NCI-H128 (cell line): ENCODE results near the gene NEU4.
"Not testable (repeated sequence)": the region's sequence is repeated elsewhere in the genome, so short reads cannot be mapped to it uniquely, and the experiment has no call there.

Source experiments
- DNase-seq: peaks from one replicate; lab custom pipeline; 2025; ENCODE audit not compliant: unreplicated experiment; lab: John Stamatoyannopoulos, UW

The NEU4 gene

DNA sequence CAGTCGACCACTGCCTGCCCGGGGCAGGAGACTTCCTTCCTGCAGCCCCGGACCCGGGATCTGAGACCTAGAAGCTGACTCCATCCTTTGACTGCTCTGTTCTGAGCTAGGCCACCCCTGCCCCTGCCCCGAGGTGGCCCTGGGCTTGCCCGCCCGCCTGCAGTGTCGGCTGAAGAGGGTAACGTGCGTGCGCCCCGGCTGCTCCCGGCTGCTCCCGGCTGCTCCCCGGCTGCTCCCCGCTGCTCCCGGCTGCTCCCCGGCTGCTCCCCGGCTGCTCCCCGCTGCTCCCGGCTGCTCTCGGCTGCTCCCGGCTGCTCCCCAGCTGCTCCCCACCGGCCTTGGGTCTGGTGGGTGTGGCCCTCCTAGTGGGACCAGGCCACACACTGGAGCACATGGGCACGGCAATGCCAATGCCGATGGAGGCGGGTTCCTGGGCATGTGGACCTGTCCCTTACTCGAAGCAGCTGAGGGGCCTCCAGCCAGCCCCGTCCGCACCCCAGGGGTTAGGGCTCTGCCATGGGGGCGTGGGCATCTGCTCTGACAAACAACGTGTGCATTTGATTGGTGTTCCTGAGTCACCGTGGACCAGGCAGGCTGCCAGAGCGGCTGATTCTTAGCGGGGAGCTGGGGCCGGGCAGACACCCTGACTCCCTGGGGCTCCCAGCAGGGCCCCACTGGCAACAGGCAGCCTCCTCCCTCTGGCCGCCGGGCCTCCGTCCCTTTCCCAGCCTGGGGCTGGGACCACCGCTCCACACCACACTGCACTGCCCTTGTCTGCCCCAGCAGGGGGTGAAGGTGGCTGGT lies 34.4 kb upstream of the NEU4 start:
- DNase-seq, result no peak

DNA sequence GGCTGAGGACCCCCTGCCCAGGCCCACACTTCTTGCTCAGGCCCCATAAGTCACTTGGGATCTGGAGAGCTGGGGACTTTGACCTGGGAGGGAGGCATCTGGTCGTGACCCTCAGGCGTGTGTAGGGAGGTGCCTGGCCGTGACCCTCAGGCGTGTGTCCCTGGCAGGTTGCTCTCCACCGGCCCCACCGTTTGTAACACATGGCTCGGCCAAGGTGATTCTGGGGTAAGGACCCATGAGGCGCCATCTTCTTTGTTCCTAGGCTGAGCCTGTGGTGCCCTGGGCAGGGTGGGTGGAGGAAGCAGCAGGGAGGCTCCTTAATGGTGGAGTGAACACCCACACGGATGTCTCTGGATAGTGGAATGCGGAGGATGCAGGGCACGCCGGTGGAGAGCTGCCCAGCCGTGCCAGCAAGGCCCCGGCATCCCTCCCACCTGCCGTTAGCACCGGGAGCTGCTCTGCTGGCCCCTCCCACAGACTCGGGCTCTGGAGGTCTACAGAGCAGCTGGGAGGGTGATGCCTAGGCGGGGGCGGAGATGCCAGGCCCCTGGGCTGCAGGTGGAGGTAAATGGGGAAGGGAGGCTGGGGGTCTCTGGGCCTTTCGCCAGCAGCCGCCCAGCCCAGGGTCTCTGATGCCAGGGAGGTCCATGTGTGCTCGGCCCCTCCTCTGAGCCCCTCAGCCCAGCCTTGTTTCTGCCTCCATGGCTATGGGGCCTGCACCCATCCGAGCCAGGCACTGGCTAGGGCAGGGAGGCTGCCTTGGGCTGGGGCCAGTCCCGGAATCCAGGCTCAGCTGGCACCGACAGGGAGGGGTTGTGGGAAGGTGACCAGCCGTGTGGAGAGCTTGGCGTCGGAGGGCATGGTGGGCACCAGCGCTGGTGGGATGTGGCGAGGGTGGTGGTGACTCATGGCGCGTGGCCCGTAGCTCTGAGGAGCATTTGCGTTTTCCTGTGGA lies 33.5 kb upstream of the NEU4 start:
- DNase-seq, result no peak

DNA sequence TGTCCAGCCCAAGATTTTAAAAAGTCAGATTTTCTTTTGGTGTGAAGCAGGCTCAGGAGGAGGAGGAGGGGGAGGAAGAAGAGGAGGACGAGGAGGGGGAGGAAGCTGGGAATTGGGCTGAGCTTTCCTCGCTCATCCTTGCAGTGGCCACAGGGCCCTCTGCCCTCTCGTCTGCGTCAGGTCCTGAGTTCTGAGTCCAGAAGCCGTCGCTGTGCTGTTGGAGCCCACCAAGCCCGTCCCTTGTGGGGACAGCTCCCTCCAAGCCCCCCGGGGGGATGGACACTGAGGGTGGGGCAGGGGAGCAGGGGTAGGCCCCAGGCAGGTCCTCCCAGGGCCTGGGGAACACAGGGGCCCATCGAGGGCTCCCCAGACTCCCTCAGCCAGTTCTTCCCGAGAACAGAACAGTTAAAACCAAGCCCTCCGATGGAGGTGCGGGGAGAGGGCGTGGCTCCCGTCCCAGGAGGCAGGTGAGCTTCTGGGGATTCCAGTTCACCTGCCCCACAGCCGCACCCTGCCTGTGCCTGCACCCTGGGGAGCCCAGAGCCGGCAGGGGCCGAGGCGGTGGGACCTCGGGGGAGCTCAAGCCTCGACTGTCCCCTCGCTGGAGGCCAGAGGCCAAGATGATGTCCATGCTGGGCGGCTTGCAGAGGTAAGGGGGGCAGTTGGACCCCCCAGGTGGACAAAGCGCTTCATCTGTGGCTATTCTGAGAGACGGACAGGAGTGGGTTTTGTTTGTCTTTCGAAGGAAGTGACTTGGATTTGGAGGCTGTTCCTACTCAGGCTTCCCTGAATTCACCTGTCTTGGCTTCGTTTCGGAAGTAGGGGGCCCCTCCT lies 32.4 kb upstream of the NEU4 start, which contains the start of gene GAL3ST2:
Gene GAL3ST2, plus strand, starts transcription at position 487 of the 834 bp plus-strand sequence. Its CDS starts 134 bp downstream, at position 621.
- no peak for DNase-seq

DNA sequence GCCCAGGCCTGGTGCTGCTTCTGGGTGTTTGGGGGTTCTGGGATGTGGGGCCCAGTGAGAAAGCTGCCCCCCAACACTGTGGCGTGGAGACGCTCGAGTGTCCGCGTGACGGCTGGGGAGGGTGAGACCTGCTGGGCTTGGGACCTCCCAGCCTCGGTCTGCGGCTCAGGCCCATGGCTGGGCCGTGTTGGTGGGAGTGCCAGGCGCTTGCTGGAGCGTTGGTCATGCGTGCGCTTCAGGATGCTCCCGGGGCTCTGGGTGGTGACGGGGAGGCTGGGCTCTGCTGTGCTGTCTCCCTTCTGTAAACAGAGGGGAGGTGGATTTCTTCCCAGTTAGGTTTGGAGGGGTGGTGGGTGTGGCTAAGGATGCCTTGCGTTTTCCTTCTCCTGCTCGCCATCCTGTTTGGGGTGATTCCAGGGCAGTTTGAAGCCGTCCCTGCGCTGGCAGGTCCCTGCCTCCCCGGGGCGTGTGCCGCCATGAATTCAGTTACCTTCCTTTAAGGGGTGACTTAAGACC lies 31.8 kb upstream of the NEU4 start:
- DNase-seq, result no peak

DNA sequence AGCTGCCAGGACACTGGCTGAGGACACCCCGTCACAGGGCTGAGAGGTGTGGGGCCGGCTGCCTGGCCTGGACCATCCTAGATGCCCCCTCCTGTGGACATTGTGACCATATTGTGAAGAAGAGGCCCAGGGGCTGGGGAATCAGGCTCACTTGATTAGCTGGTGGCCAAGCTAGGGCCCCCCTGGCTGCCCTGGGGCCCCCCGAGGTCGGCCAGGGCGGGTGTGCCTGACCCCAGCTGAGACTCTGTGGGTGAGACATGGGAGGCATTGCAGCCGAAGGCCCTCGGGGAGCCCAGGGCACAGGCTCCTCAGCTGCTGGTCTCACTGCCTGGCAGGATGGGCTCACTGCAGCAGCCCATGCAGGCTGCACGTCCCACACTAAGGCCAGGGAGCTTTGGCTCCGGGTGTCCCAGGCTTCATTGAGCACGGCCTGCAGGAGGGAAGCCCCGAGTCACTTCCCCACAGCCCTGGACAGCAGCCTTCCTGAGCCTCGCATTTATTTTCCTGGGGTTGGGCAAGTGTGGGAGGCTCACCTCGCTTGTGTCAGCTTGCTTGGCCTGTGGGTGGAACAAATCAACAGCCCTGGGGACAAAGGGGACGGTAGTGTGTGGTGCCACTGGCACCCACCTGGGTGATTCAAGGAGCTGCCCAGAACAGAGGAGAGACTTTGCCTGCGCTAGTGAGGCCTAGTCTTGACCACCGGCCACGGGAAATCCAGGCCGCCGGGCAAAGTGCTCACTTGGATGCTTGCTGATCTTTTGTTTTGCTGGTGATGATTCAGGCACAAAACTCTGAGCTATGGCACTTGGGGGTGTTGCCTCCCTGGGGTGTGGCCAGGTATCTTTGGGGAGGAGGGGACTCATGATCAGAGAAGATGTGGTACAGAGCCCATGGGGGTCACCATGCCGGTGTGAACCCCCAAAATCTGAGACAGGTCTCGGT lies 31.0 kb upstream of the NEU4 start:
- no peak for DNase-seq

DNA sequence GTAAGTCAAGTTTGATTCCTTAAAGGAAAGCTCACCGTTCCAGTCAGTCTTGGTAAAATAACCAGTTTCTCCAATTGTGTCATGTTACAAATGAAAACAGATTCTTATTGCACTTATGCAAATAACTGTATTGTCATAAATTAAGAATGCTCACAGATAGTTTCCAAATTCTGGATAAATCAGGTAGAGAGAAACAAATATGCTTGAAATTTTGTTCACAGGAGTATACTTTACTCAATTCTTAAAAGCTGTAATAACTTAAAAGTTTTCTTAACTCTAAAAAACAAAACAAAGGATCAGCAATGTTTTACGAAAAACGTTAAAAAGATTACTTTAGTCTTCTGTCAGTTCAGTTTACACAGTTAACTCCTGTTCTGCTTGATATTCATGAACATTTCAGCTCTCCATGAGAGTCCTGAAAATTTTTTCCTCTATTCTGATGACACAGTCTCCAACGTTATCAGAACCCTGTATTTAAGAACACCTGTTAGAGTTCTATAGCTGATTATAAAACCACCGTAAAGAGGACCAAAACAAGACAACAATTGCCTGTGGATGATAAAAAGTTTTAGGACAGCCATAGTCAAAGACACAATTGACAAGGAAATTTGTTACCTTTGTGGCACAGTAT lies 27.9 kb upstream of the NEU4 start:
- no peak for DNase-seq

DNA sequence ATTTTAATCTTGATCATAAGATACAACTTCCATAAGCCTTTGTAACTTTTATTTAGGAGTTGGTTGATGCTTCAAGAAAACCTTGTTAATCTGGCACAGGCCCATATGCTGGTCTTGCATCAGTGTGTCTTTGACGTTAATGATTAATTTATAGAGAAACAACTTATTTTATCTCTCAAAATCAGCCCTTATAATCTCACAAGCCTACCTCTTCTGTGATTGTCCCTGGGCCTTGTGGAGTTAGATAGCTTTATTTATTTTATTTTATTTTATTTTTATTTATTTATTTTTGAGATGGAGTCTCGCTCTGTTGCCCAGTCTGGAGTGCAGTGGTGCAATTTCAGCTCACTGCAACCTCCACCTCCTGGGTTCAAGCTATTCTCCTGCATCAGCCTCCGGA lies 26.9 kb upstream of the NEU4 start:
- not testable (repeated sequence) for DNase-seq

DNA sequence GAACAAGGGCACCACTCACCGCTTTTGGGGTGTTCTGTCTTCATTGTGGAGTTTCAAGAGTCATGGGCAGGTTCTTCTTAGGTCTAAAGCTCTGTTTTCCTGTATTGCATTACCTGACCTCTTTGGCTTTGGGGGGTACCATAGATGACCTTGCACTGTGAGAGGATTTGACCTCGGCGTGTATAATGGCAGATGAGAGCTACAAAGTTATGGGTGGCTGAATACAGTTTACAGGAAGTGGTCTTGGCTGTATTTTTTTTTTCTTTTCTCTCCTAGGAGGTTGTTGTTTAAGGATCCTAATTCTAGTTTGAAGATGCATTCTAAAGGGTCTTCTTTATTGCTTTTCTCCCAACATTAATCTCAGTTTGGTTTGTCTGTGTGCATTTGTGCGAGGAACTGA lies 20.9 kb upstream of the NEU4 start:
- DNase-seq, result no peak

DNA sequence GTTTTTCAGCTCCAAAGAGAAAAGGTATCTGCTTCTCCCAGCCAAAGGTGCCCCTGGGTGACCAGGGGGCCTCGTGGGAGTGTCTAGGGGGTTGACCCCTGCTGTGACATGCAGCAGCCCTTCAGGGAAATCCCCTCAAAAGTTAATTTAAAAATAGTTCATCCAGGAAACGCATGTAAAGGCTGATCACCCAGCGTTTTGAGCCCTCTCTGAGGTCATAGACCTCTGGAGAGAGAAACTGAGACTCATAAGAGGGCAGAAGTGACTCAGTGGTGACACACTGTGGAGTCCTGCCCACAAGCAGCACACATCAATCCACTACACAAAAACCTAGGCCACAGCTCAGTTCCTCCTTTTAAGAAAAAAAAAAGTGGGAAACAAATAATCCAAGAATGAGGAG lies 20.4 kb upstream of the NEU4 start:
- no peak for DNase-seq

DNA sequence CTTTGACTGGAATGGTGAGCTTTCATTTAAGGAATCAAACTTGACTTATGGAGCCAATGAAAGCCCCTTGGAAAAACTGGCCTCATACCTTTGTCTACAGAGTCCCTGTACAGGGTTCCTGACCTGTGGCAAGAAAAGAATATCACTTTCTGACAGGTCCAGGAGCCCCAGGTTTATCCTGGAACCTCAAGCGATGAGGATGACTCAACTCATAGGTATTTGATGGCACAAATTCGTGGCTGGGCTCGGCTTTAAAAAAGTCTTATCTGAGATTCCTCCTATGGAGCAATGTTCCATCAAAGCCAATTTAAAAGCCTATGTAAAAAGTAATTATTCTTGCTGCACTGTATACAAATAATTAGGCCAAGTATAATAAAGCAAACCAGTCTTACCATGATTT lies 17.6 kb upstream of the NEU4 start:
- not testable (repeated sequence) for DNase-seq

DNA sequence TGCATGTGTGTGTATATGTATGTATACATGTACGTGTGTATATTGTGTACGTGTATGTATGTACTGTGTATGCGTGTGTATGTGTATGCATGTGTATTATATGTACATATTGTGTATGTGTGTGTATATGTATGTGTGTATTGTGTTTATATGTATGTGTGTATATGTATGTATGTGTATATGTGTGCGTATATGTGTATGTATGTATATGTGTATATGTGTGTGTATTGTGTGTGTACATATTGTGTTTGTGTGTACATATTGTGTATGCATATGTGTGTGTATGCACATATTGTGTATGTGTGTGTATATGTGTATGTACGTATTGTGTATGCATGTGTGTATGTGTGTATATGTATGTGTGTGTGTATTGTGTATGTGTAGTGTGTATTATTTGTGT lies 15.6 kb upstream of the NEU4 start:
- DNase-seq, result no peak

DNA sequence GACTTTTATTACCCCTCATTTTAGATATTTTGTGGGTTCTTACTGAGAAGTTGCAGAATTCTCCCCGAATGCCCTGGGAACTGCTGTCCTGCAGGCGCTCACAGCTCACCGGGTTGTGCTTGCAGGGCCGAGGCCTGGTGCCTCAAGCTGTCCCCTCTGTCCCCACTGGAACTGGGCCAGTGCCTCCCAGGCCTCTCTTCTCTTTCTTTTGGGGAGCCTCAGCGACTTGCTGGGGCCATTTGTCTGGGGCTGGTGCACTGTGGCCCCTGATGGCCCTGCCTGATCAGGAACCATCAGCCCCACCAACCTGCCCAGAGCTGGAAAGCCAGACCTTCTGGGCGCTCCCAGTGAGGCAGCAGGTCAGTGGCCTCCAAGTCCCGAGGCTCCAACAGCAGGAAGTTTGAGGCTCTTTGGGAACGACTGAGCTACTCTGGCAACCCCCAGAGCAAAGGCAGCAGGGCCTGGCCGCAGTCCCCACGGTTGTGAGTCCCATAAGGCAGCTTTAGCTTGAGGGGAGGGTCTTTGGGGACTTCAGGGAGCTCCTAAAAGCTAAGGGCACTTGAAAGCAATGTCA lies 14.7 kb upstream of the NEU4 start:
- no peak for DNase-seq

DNA sequence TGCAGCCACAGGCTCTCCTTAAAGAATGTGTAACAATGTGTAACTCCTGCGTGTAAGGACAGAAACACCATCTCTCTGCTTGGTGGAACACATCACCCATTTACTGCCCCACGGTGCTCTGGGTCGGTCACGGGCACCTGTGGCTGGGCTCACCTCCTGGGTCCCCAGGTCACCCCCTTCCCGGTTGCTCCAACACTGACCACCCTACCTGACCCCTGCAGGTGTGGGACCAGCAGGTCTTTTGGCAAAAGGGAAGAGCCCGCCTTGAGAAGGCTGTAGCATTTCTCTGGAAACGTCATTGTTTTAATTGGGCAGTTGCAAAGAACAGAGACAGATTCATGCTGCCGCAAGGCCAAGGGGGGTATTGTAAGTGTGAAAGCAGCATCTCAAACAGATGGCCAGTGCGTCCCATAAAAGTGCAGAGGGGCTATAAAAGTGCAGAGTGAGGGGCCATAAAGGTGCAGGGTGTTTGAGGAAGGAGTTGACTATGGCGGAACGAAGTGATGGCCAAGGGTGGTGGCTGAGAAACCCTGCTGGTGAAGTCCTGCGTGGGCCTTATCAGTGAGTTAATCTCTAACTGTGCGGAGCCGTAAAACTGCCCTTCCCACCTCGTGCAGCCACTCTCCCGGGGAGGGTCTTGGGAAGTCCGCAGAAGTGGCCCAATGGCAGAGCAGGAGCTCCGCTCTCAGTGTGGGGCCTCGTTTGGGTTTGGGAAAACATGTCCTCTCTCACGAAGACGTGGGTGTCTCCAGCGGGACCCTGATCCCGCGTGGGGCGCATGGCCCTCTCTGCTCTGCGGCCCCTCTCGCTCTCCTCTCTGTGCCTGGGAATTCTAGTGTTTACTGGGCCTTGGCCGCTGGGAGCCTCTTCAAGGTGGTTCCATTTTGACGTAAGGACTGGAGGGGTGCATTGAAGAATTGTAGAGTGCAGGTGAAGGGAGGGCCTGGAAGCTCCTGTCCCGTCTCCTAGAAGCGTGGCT lies 13.7 kb upstream of the NEU4 start:
- DNase-seq, result no peak

DNA sequence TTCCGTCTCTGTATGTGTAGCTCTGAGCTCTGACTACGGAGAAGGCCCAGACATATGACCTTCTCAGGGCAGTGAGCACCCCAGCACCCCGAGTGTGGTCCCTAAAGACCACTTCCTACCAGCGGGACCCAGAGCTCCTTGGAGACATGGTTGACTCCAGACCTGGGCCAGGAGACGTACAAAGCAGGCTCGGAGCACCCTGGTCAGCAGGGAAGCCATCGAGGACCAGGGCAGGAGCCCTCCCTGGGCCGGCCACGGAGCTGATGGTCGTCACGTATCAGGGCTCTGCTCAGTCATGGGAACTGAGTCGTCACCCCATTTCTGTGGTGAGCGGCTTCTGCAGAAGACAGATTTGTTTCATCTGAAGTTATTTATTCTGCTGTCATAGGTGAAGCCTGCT lies 12.8 kb upstream of the NEU4 start:
- DNase-seq, result no peak

DNA sequence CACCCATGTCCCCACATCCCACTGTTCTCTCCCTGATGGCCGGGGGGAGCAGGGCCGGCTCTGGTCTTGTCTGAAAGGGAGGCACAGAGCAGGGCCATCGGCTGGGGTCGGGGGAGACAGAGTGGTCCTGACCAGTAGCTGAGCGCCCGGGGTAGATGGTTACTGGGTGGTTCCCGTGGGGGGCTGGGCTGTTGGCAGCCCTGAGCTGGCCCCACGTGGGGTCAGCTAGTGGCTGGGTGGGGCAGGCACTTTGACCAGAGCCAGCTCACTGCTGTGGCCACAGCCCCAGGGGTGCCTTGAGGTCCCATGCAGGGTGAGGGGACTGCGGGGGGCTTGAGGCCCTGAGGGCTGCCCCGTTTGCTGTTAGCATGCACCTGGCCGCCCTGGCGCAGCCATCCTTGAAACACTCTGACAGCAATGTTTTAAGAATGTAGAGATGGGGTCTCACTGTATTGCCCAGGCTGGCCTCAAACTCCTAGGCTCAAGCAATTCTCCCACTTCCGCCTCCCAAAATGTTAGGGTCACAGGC lies 12.3 kb upstream of the NEU4 start:
- no peak for DNase-seq

DNA sequence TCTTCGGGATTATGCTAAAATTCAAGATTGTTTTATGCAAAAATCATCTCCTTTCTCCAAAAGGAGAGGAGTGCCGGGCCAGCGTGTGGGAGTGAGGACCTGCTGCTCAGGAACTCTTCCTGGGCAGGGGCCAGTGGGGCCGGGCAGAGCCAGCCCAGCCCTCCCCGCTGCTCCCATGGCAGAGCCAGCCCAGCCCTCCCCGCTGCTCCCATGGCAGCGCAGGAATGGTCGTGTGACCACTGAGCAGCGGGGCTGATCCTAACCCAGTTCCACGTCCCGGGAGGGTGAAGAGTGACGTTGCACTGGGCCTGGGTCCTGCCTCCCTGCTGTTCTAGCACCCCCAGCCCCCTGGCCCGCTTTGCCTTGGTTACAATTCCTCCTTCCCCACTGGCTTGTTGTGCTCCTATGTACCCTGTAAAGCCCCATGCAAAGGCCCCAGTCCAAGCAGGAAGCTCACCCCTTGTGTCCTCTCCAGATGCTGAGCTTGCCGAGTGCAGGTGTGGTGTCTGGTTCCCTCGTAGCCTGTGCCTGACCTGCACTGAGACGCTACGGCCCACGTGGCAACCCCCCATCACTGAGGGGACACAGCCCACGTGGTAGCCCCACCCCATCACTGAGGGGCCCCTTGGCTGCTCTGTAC lies 11.4 kb upstream of the NEU4 start:
- no peak for DNase-seq

DNA sequence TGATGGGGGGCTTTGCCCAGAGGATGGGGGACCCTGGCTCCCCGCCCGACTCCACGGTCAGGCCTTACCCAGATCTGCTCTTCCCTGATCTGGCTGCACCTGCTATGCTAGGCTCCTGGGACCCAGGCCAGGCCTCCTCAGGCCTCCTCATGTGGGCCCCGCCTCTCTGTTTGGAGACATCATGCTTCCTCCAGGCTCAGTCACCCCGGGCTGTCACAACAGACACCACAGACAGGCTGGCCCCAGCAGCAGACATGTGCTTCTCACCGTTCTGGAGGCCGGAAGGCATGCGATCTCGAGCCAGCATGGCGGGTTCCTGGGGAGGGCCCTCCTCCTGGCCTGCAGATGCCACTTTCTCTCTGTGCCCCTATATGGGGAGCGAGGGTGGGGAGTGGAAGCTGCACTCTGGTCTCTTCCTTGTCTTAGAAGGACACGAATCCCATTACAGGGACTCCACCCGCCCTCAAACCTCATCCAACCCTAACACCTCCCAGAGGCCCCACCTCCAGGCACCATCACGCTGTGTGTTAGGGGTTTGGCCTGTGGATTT lies 10.8 kb upstream of the NEU4 start:
- DNase-seq, result no peak
